ENCODE measurements around the gene KIAA0232. TPM values are rescaled to one million over a fixed set of nuclear protein-coding genes. Genes with fewer than 3 reads are reported as not detected.

Gene KIAA0232
- total RNA-seq, 1 donor from 2014 or later = 32.1 TPM

GRCh38 chr4:6854098-6854744 is 71.7 kb downstream of the KIAA0232 start:
- TF ChIP-seq CTCF (IDR thresholded peaks at IDR 0.05; ENCODE audit: insufficient read depth, low read length, poor library complexity, severe bottlenecking) = no peak
- Histone ChIP-seq H3K27me3 (ENCODE audit: control insufficient read depth, insufficient read depth, low read length) (no peaks in the 10 kb centered on the region), H3K4me3 (ENCODE audit: low read depth, low read length) (no peak overlapping the region), H3K36me3 (ENCODE audit: control insufficient read depth, insufficient read depth, low read length) (peaks cover 2% of the 10 kb centered on the region)
- no peak for DNase-seq (ENCODE audit: low read depth)

- DNase-seq (ENCODE audit: low read depth) = no peak
- no peaks in the 10 kb centered on the region for H3K27me3 ChIP-seq (ENCODE audit: control insufficient read depth, insufficient read depth, low read length)
- no peak for TF ChIP-seq CTCF (IDR thresholded peaks at IDR 0.05; ENCODE audit: insufficient read depth, low read length, poor library complexity, severe bottlenecking)
- no peak overlapping the region for H3K4me3 ChIP-seq (ENCODE audit: low read depth, low read length)
- peaks cover 2% of the 10 kb centered on the region for H3K36me3 ChIP-seq (ENCODE audit: control insufficient read depth, insufficient read depth, low read length)
Measured at GRCh38 chr4:6855692-6856297, 73.3 kb downstream of the KIAA0232 start.

GRCh38 chr4:6856391-6856790 is 73.9 kb downstream of the KIAA0232 start:
- Histone ChIP-seq H3K4me3 (ENCODE audit: low read depth, low read length) (no peak overlapping the region), H3K36me3 (ENCODE audit: control insufficient read depth, insufficient read depth, low read length) (peaks cover 2% of the 10 kb centered on the region), H3K27me3 (ENCODE audit: control insufficient read depth, insufficient read depth, low read length) (no peaks in the 10 kb centered on the region)
- DNase-seq (ENCODE audit: low read depth) = no peak
- no peak for TF ChIP-seq CTCF (IDR thresholded peaks at IDR 0.05; ENCODE audit: insufficient read depth, low read length, poor library complexity, severe bottlenecking)

GRCh38 chr4:6857009-6857882 is 74.7 kb downstream of the KIAA0232 start:
- Histone ChIP-seq H3K4me3 (ENCODE audit: low read depth, low read length) (no peak overlapping the region), H3K36me3 (ENCODE audit: control insufficient read depth, insufficient read depth, low read length) (peaks cover 2% of the 10 kb centered on the region), H3K27me3 (ENCODE audit: control insufficient read depth, insufficient read depth, low read length) (no peaks in the 10 kb centered on the region)
- DNase-seq (ENCODE audit: low read depth) = no peak
- no peak for TF ChIP-seq CTCF (IDR thresholded peaks at IDR 0.05; ENCODE audit: insufficient read depth, low read length, poor library complexity, severe bottlenecking)

GRCh38 chr4:6858997-6859396 is 76.5 kb downstream of the KIAA0232 start:
- Histone ChIP-seq H3K36me3 (ENCODE audit: control insufficient read depth, insufficient read depth, low read length) (no peaks in the 10 kb centered on the region), H3K4me3 (ENCODE audit: low read depth, low read length) (no peak overlapping the region), H3K27me3 (ENCODE audit: control insufficient read depth, insufficient read depth, low read length) (no peaks in the 10 kb centered on the region)
- no peak for TF ChIP-seq CTCF (IDR thresholded peaks at IDR 0.05; ENCODE audit: insufficient read depth, low read length, poor library complexity, severe bottlenecking)
- no peak for DNase-seq (ENCODE audit: low read depth)

Data from kidney epithelial cell (primary cell).